Ammon's horn (tissue), 1 donor: ENCODE data around the gene SORT1.

Experiments used
- DNase-seq: peaks from one replicate; pipeline ENCODE4 v3.0.0-alpha.2; 2016; ENCODE audit warnings: low spot score

SORT1 gene

GRCh38 chr1:109274533-109275476 lies 122.9 kb downstream of the SORT1 start:
- peak; percentile 61 for DNase-seq

GRCh38 chr1:109273570-109274288 lies 124.0 kb downstream of the SORT1 start:
- no peak for DNase-seq

- no peak for DNase-seq
Measured at GRCh38 chr1:109272831-109273547, 124.7 kb downstream of the SORT1 start.

- no peak for DNase-seq
Measured at GRCh38 chr1:109272021-109272799, 125.5 kb downstream of the SORT1 start.

DNA sequence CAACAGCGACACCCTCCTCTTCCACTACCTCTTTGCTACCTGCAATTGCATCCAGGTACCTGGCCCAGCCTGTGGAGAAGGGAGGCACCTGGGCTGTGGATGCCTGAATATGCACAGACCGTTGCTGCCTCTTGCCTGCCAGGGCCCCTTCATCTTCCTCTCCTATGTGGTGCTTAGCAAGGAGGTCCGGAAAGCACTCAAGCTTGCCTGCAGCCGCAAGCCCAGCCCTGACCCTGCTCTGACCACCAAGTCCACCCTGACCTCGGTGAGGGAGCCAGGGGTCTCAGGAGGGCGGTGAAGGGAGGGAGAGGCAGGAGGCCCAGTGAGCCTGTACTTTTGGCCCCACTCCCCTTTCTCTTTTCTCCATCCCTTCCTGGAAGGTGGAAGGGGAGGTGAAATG lies 126.3 kb downstream of the SORT1 start:
- no peak for DNase-seq

DNA sequence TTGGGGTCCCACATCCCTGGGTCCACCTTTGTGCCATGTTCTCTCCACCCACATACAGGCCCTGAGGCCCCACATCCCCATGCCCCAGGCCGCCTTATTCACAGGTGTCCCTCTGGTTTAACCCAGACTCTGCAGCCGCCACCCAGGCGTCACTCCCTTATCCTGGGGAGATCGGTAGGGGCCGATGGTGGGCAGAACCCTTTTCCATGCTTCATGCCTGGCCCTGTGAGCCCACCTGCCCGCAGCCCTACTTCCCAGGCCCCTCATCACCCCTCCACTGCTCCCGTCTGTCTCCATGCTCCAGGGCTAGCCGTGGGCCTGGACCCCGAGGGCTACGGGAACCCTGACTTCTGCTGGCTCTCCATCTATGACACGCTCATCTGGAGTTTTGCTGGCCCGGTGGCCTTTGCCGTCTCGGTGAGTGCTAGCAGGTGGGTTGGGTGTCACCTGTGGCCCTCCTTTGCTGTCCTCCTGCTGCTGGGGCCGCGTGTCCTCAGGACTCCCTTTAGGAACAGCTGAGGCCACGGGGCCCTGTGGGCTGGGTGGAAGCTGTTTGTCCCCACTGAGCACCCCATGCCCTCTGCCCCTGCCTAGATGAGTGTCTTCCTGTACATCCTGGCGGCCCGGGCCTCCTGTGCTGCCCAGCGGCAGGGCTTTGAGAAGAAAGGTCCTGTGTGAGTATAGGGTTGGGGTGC lies 126.9 kb downstream of the SORT1 start:
- no peak for DNase-seq

DNA sequence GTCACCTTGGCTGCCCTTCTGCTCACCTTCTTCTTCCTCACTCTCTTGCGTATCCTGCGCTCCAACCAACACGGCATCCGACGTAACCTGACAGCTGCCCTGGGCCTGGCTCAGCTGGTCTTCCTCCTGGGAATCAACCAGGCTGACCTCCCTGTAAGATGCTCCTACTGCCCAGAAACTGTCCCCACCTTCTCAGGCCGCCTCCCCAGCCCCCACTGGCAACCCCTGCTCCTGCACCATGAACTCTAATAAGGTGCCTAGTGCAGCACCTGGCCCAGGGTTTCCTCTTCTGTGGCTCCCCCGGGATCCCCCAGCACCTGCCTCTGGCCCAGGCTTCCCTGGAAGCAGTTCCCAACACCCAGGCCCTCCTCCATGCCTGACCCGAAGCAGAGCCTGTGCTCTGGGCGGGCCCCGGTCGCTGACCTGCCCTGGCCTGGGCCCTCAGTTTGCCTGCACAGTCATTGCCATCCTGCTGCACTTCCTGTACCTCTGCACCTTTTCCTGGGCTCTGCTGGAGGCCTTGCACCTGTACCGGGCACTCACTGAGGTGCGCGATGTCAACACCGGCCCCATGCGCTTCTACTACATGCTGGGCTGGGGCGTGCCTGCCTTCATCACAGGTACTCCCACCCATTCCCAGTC lies 127.6 kb downstream of the SORT1 start:
- no peak for DNase-seq

GRCh38 chr1:109269212-109269980 lies 128.3 kb downstream of the SORT1 start:
- DNase-seq: no peak

DNA sequence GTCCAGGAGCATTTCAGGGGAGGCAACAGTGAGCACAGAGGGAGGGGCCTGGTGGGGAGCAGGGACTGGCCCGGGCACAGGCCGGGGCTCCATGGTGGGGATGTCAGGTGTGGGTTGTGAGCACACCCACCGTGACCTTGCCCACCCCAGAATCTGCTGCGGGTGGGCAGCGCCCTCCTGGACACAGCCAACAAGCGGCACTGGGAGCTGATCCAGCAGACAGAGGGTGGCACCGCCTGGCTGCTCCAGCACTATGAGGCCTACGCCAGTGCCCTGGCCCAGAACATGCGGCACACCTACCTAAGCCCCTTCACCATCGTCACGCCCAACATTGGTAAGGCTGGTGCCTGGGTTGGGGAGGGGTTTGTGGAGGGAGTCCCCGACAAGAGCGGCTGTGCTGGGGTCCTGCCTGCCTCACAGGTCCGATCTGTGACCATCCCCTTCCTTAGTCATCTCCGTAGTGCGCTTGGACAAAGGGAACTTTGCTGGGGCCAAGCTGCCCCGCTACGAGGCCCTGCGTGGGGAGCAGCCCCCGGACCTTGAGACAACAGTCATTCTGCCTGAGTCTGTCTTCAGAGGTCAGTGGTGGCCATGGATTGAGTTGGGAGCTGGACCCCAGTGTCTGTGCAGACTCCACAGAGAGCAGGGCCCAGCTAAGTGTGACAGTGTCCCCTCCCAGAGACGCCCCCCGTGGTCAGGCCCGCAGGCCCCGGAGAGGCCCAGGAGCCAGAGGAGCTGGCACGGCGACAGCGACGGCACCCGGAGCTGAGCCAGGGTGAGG lies 129.1 kb downstream of the SORT1 start:
- DNase-seq: no peak

GRCh38 chr1:109267743-109268300 lies 129.9 kb downstream of the SORT1 start:
- DNase-seq: no peak

- DNase-seq: peak; percentile 61
Measured at GRCh38 chr1:109266965-109267364, 130.8 kb downstream of the SORT1 start.

GRCh38 chr1:109265741-109266330 lies 131.9 kb downstream of the SORT1 start:
- no peak for DNase-seq

- DNase-seq: no peak
Measured at GRCh38 chr1:109265016-109265415, 132.7 kb downstream of the SORT1 start.

GRCh38 chr1:109264379-109264755 lies 133.4 kb downstream of the SORT1 start:
- no peak for DNase-seq

- DNase-seq: peak; percentile 93
Measured at GRCh38 chr1:109263597-109264378, 133.9 kb downstream of the SORT1 start.

DNA sequence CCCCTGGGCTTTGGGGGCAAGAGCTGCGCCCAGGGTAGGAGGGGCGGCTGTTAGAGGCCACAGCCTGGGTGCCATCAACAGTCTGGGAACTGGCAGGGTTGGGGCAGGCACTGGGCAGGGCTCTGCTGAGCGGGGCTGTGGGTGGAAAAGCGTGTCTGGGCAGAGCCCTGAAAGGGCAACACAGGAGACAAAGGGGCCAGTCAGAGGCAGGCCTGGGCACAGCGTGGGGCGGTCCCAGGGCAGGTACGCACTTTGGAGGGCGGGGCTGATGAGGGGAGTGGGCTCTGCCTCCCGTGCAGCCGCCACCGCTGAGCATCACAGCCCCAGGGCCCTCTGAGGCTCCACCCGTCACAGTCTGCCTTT lies 134.5 kb downstream of the SORT1 start:
- DNase-seq: no peak

- DNase-seq: no peak
Measured at GRCh38 chr1:109262231-109263055, 135.3 kb downstream of the SORT1 start.
